ENCODE results near the gene MS4A13. TPM values are rescaled to one million over a fixed set of nuclear protein-coding genes. Genes with fewer than 3 reads are reported as not detected.
"Not testable (repeated sequence)": the region's sequence is repeated elsewhere in the genome, so short reads cannot be mapped to it uniquely, and the experiment has no call there.

MS4A13 gene
- total RNA-seq, 1 experiment from 2014 or later, result not detected

GRCh38 chr11:60530454-60531100 is 15.4 kb downstream of the MS4A13 start (continued):
- no peak for TF ChIP-seq ZBTB33 (IDR thresholded peaks at IDR 0.05; ENCODE audit: extremely low read depth, insufficient replicate concordance, low read length)
- TF ChIP-seq EGR1 (IDR thresholded peaks at IDR 0.05; ENCODE audit: low read depth), result no peak
- no peak for TF ChIP-seq ZNF274 (IDR thresholded peaks at IDR 0.05; ENCODE audit: low read depth, low read length)

DNA sequence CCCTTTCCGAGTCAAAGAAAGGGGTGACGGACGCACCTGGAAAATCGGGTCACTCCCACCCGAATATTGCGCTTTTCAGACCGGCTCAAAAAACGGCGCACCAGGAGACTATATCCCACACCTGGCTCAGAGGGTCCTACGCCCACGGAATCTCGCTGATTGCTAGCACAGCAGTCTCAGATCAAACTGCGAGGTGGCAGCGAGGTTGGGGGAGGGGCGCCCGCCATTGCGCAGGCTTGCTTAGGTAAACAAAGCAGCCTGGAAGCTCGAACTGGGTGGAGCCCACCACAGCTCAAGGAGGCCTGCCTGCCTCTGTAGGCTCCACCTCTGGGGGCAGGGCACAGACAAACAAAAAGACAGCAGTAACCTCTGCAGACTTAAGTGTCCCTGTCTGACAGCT is 17.2 kb downstream of the MS4A13 start:
- intact Hi-C loops (cut with micrococcal nuclease); H3K9me2 ChIP-seq (ENCODE audit: insufficient read depth); H3K9ac ChIP-seq (ENCODE audit: low read length); H3K79me2 ChIP-seq (ENCODE audit: insufficient read depth, low read length); H3K36me3 ChIP-seq (ENCODE audit: control insufficient read depth in 1 of 2, insufficient read depth in 2 of 2, low read length in 2 of 2); H3K4me3 ChIP-seq (replicated peaks in 1 of 2; ENCODE audit: low read depth in 1 of 2, low read length in 2 of 2); DNase-seq (ENCODE audit: low read depth, low spot score); RAD21 ChIA-PET (ENCODE audit: low non-redundant PET in 1 of 2, low total read pairs in 2 of 2, uncharacterized antibody in 2 of 2, unreplicated experiment in 2 of 2); CTCF ChIA-PET; H3K4me1 ChIP-seq (ENCODE audit: control insufficient read depth in 1 of 2, insufficient read depth in 2 of 2, low read length in 2 of 2); H3K9me3 ChIP-seq (ENCODE audit: control insufficient read depth in 1 of 2, insufficient read depth in 1 of 2, low read depth in 1 of 2, low read length in 2 of 2); H3K27me3 ChIP-seq (ENCODE audit: insufficient read depth, low read length); H4K20me1 ChIP-seq (ENCODE audit: insufficient read depth); H3K4me2 ChIP-seq (ENCODE audit: low read length); H3K27ac ChIP-seq (ENCODE audit: low read depth, low read length); POLR2A ChIA-PET; ATAC-seq; BruUV-seq (replicated peaks); H2AFZ ChIP-seq (ENCODE audit: low read depth, low read length, poor library complexity, severe bottlenecking): not testable (repeated sequence)

- intact Hi-C loops (cut with micrococcal nuclease); H2AFZ ChIP-seq (ENCODE audit: low read depth, low read length, poor library complexity, severe bottlenecking); BruUV-seq (replicated peaks); H4K20me1 ChIP-seq (ENCODE audit: insufficient read depth); H3K4me2 ChIP-seq (ENCODE audit: low read length); H3K9me3 ChIP-seq (ENCODE audit: control insufficient read depth in 1 of 2, insufficient read depth in 1 of 2, low read depth in 1 of 2, low read length in 2 of 2); POLR2A ChIA-PET; H3K27ac ChIP-seq (ENCODE audit: low read depth, low read length); DNase-seq (ENCODE audit: low read depth, low spot score); RAD21 ChIA-PET (ENCODE audit: low non-redundant PET in 1 of 2, low total read pairs in 2 of 2, uncharacterized antibody in 2 of 2, unreplicated experiment in 2 of 2); H3K4me1 ChIP-seq (ENCODE audit: control insufficient read depth in 1 of 2, insufficient read depth in 2 of 2, low read length in 2 of 2); H3K27me3 ChIP-seq (ENCODE audit: insufficient read depth, low read length); H3K79me2 ChIP-seq (ENCODE audit: insufficient read depth, low read length); ATAC-seq; H3K36me3 ChIP-seq (ENCODE audit: control insufficient read depth in 1 of 2, insufficient read depth in 2 of 2, low read length in 2 of 2); H3K4me3 ChIP-seq (replicated peaks in 1 of 2; ENCODE audit: low read depth in 1 of 2, low read length in 2 of 2); H3K9me2 ChIP-seq (ENCODE audit: insufficient read depth); CTCF ChIA-PET; H3K9ac ChIP-seq (ENCODE audit: low read length): not testable (repeated sequence)
Measured at GRCh38 chr11:60538627-60539026, 23.4 kb downstream of the MS4A13 start.

Data from HCT116 (cell line).